Retinal pigment epithelial cell (primary cell): Measurements from ENCODE around the gene PROSER1.
A peak's percentile ranks its signal among the peaks of the same experiment; 100 is the strongest.
"Not testable (repeated sequence)": the region's sequence is repeated elsewhere in the genome, so short reads cannot be mapped to it uniquely, and the experiment has no call there.

Experiments
- DNase-seq: peaks from one replicate; pipeline ENCODE4 v3.0.0-alpha.2; 2010; ENCODE audit warnings: low read depth
- H3K4me3 ChIP-seq: 2 replicates; pipeline ENCODE4 v1.5.1; 2011; ENCODE audit warnings: mild to moderate bottlenecking, low read length, control low read depth, moderate library complexity
- TF ChIP-seq, protein P1 (sequence below): conservative IDR thresholded peaks from 2 replicates; pipeline ENCODE4 v1.5.1; 2011; ENCODE audit warnings: low read depth, low read length, control low read depth, inconsistent platforms

PROSER1 gene

DNA sequence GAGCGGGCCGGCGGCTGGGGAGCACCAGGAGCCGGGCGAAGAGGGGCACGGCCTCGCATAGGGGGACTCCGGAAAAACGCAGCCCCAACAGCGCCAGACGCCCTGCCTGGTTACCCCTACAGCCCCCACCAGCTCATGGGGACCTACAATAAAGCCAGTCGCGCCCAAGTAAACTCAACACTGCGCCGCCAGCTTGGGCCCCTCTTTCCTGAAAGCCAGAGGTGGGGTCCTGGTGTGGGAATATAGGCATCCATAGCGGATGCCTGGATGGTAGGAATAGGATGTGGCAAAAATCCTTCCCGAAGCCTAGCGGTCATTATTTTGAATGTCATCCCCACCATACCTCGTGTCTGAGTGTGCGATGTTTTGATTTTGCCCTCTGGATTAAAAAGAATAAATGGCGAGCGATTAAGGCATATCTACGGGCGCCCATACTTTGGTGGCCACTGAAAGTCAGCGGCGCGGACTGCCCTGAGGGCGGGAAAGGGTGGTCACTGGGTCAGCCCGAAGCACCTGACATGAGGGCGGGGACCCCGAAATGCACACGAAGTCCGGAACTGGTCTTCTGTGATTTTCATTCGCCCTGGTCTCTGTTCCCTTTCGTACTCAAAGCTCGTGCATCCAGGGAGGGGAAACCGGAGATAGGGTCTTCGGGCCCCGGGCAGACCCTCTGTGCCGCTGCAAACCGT is at the start of gene PROSER1, which contains the start of gene NHLRC3:
Gene PROSER1 (minus strand): TSS at position 210 of the 689 bp plus-strand sequence. CDS start 847 bp downstream, outside the sequence.
Gene NHLRC3 (plus strand): TSS at position 577 of the 689 bp plus-strand sequence. CDS start 184 bp downstream, outside the sequence.
- DNase-seq = peak; percentile 93
- TF ChIP-seq, protein P1, sequence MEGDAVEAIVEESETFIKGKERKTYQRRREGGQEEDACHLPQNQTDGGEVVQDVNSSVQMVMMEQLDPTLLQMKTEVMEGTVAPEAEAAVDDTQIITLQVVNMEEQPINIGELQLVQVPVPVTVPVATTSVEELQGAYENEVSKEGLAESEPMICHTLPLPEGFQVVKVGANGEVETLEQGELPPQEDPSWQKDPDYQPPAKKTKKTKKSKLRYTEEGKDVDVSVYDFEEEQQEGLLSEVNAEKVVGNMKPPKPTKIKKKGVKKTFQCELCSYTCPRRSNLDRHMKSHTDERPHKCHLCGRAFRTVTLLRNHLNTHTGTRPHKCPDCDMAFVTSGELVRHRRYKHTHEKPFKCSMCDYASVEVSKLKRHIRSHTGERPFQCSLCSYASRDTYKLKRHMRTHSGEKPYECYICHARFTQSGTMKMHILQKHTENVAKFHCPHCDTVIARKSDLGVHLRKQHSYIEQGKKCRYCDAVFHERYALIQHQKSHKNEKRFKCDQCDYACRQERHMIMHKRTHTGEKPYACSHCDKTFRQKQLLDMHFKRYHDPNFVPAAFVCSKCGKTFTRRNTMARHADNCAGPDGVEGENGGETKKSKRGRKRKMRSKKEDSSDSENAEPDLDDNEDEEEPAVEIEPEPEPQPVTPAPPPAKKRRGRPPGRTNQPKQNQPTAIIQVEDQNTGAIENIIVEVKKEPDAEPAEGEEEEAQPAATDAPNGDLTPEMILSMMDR = no peak
- peak within 1 kb of the TSS; percentile 94 for H3K4me3 ChIP-seq

DNA sequence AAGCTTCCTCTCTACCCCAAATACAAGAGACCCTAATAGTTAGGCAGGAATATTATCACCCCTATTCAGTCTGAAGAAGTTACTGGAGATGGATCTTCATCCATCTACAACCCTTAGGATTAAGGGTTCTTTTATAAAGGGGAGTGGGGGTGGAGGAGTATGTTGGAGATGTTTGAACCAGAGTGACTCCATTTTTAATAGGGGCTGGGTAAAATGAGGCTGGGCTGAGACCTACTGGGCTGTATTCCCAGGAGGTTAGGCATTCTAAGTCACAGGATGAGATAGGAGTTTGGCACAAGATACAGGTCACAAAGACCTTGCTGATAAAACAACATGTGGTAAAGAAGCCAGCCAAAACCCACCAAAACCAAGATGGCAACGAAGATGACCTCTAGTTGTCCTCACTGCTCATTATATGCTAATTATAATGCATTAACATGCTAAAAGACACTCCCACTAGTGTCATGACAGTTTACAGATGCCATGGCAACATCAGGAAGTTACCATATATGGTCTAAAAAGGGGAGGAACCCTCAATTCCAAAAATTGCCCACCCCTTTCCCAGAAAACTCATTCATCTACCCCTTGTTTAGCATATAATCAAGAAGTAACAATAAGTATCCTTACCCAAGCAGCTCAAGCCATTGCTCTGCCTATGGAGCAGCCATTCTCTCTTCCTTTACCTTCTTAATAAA is 48.5 kb upstream of the PROSER1 start:
- H3K4me3 ChIP-seq, DNase-seq: not testable (repeated sequence)

DNA sequence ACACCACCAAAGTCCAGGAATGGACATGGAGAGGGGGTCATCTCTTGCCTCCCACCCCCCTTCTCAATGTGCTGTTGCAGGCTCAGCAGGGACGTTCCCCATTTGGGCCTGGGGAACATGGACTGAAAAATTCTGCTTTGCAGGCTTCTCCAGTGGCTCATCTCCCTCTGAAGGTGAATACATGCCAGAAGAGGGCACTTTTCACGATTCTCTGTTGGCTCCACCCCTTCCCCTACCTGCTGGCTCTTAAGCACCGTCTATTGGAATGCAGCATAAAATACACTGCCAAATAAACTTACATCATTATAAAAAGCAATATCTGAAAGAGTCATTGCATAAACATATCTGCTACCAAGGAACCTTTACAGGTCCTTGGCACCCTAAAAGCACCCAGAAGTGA is 36.1 kb upstream of the PROSER1 start:
- no peak for DNase-seq
- TF ChIP-seq, protein P1 = no peak
- H3K4me3 ChIP-seq = no peak overlapping the region

DNA sequence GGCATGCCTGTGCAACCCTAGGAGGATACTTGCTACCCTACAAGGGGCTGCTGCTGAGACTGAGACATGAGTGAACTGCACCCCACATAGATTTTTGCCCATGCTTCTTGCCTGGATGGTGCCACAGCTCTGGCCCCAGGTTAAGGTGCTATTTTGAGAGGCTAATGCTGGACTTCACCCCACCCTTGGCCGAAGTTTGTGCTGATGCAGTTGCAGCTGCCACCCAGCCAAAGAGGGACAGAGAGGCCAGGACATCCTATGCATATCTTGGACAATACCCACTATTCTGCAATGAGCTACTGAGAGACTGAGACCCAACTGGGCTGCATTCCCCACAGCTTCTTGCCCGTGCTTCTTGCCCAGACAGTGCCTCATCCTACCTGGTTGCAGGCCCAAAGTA is 35.0 kb upstream of the PROSER1 start:
- H3K4me3 ChIP-seq = no peak overlapping the region
- TF ChIP-seq, protein P1 = no peak
- DNase-seq = no peak

DNA sequence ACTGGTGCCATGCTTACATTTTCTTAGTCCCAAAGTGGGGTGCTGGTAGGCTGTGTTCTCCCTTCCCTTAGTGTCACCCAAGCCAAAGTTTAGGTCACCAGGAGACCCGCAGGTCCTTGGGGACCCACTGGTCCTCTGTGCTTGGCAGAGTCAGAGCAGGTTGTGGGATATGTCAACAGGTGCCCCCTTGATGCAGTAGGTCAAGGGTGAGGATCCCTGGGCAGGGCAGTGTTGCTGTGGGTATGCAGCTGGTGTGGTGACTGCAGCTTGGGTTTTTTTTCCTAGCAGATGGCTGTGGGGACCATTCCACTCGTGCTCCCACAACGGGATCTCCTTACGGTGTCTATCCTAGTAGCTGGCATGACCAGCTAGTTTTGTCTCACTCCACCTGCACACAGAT is 24.1 kb upstream of the PROSER1 start:
- TF ChIP-seq, protein P1 = no peak
- no peak for DNase-seq
- no peak overlapping the region for H3K4me3 ChIP-seq

DNA sequence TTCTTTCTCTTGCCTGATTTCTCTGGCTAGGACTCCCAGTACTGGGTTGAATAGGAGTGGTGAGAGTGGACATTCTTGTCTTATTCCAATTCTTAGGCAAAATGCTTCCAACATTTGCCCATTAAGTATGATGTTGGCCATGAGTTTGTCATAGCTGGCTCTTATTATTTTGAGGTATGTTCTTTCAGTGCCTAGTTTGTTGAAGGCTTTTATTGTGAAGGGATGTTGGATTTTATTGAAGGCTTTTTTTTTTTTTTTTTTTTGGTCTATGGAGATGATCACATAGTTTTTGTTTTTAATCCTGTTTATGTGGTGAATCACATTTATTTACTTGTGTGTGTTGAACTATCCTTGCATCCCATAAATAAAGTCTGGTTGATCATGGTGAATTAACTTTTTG is 20.2 kb upstream of the PROSER1 start:
- no peak for DNase-seq
- TF ChIP-seq, protein P1 = no peak

DNA sequence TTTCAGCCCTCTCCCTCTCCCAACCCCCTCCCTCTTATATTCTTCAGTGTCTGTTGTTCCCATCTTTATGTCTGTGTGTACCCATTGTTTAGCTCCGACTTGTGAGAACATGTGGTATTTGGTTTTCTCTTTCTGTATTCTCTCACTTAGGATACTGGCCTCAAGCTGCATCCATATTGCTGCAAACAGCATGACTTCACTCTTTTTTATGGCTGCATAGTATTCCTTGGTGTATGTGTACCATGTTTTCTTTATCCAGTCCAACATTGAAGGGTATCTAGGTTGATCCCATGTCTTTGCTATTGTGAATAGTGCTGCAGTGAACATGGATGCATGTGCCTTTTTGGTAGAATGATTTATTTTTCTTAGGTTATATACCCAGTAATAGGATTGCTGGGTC is 18.1 kb upstream of the PROSER1 start:
- TF ChIP-seq, protein P1 = no peak
- no peak for DNase-seq
- H3K4me3 ChIP-seq = no peak overlapping the region

More for the DNA sequence above, 20.2 kb upstream of the PROSER1 start:
- H3K4me3 ChIP-seq = no peak overlapping the region
